ENCODE results near the gene POMT1.

Gene POMT1

DNA sequence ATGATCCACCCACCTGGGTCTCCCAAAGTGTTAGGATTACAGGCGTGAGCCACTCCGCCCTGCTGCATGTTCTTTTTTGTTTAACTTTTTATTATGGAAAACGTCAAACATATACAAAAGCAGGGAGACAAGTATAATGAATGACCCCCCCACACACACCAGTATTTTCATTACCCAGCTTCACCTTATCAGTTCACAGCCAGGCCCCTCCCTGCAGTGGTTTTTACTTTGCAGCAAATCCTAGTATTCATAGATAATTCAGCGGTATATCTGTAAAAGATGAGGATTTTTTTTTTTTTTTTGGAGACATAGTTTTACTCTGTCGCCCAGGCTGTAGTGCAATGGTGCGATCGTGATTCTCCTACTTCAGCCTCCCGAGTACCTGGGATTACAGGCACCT is 2.3 kb downstream of the POMT1 start:
- peaks cover 6% of the 10 kb centered on the region for H3K79me2 ChIP-seq (ENCODE audit: insufficient read depth, low read length)

DNA sequence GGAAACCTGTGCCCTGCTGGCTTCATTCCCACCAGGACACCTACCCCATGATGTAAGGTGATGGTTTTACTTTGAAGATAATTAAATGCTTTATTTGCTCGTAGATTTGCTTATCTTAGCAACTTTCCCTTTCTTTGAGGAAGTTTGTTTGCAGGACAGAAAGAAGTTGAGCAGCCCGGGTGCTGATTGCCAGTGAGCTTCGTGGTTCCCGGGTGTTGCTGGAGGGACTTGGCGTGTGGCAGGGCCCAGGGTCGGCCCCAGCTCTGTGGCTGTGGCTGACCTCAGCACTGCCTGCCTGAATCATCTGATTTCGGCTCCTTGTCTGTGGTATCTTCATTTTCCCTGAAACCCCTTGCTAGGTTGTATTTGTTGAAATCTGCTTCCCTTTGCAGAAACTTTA is 8.7 kb downstream of the POMT1 start:
- Histone ChIP-seq H3K9ac (ENCODE audit: low read length) (no peak overlapping the region), H3K36me3 (ENCODE audit: low read length) (peaks cover 6% of the 10 kb centered on the region), H3F3A (ENCODE audit: insufficient read depth) (0 out of 2 replicates have a peak, but pooled peaks cover 2% of the 10 kb centered on the region), H3K4me2 (ENCODE audit: low read depth, low read length, poor library complexity, severe bottlenecking) (no peak overlapping the region), H3K9me2 (replicated peaks; ENCODE audit: insufficient read depth, low read length) (no peaks in the 10 kb centered on the region), H3K79me2 (ENCODE audit: insufficient read depth, low read length) (no peaks in the 10 kb centered on the region), H3K4me3 (ENCODE audit: insufficient read depth, low read length, poor library complexity, severe bottlenecking) (no peak overlapping the region), H3K27me3 (ENCODE audit: low read length) (no peaks in the 10 kb centered on the region), H2AFZ (ENCODE audit: low read depth, low read length, severe bottlenecking) (no peak overlapping the region), H4K20me1 (ENCODE audit: low read depth, low read length) (no peaks in the 10 kb centered on the region), H3K9me3 (ENCODE audit: insufficient read depth, low read length) (no peaks in the 10 kb centered on the region), H3K27ac (ENCODE audit: low read depth, low read length) (no peak overlapping the region)
- no peak for TF ChIP-seq EZH2phosphoT487 (conservative IDR thresholded peaks at IDR 0.05; ENCODE audit: low read length)
- TF ChIP-seq, protein P1, sequence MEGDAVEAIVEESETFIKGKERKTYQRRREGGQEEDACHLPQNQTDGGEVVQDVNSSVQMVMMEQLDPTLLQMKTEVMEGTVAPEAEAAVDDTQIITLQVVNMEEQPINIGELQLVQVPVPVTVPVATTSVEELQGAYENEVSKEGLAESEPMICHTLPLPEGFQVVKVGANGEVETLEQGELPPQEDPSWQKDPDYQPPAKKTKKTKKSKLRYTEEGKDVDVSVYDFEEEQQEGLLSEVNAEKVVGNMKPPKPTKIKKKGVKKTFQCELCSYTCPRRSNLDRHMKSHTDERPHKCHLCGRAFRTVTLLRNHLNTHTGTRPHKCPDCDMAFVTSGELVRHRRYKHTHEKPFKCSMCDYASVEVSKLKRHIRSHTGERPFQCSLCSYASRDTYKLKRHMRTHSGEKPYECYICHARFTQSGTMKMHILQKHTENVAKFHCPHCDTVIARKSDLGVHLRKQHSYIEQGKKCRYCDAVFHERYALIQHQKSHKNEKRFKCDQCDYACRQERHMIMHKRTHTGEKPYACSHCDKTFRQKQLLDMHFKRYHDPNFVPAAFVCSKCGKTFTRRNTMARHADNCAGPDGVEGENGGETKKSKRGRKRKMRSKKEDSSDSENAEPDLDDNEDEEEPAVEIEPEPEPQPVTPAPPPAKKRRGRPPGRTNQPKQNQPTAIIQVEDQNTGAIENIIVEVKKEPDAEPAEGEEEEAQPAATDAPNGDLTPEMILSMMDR (IDR thresholded peaks at IDR 0.05; ENCODE audit: insufficient read depth, low read length, poor library complexity, severe bottlenecking): no peak

More for the DNA sequence above, 2.3 kb downstream of the POMT1 start:
- Histone ChIP-seq H3K27me3 (ENCODE audit: low read length) (no peaks in the 10 kb centered on the region), H3K27ac (ENCODE audit: low read depth, low read length) (no peak overlapping the region), H3K9ac (ENCODE audit: low read length) (no peak overlapping the region), H3F3A (ENCODE audit: insufficient read depth) (peaks cover 14% of the 10 kb centered on the region), H3K4me2 (ENCODE audit: low read depth, low read length, poor library complexity, severe bottlenecking) (no peak overlapping the region), H3K4me3 (ENCODE audit: insufficient read depth, low read length, poor library complexity, severe bottlenecking) (no peak overlapping the region), H3K9me3 (ENCODE audit: insufficient read depth, low read length) (no peaks in the 10 kb centered on the region), H3K36me3 (ENCODE audit: low read length) (no peaks in the 10 kb centered on the region), H2AFZ (ENCODE audit: low read depth, low read length, severe bottlenecking) (no peak overlapping the region), H4K20me1 (ENCODE audit: low read depth, low read length) (no peaks in the 10 kb centered on the region), H3K9me2 (replicated peaks; ENCODE audit: insufficient read depth, low read length) (no peaks in the 10 kb centered on the region)
- TF ChIP-seq, protein P1 (IDR thresholded peaks at IDR 0.05; ENCODE audit: insufficient read depth, low read length, poor library complexity, severe bottlenecking): no peak

DNA sequence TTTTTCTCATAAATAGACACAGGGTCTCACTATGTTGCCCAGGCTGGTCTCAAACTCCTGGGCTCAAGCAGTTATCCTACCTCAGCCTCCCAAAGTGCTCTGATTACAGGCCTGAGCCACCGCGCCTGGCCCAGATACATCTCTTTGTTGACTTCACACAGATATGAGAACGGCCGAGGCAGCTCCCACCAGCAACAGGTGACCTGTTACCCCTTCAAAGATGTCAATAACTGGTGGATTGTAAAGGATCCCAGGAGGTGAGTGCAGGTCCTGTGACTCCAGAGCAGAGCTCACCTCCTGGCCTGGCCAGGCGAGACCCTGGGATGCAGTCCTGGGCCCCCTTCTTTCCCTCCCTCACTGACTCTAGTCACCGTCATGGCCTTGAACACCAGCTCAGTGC is 9.2 kb downstream of the POMT1 start:
- H4K20me1 ChIP-seq (ENCODE audit: low read depth, low read length): no peaks in the 10 kb centered on the region
- H3K4me2 ChIP-seq (ENCODE audit: low read depth, low read length, poor library complexity, severe bottlenecking): no peak overlapping the region
- H3K27me3 ChIP-seq (ENCODE audit: low read length): no peaks in the 10 kb centered on the region
- H3K27ac ChIP-seq (ENCODE audit: low read depth, low read length): no peak overlapping the region
- no peak overlapping the region for H3K9ac ChIP-seq (ENCODE audit: low read length)
- no peaks in the 10 kb centered on the region for H3K9me2 ChIP-seq (replicated peaks; ENCODE audit: insufficient read depth, low read length)
- H3K79me2 ChIP-seq (ENCODE audit: insufficient read depth, low read length): no peaks in the 10 kb centered on the region
- TF ChIP-seq, protein P1 (IDR thresholded peaks at IDR 0.05; ENCODE audit: insufficient read depth, low read length, poor library complexity, severe bottlenecking): no peak
- TF ChIP-seq EZH2phosphoT487 (conservative IDR thresholded peaks at IDR 0.05; ENCODE audit: low read length): no peak
- H3F3A ChIP-seq (ENCODE audit: insufficient read depth): 0 out of 2 replicates have a peak, but pooled peaks cover 5% of the 10 kb centered on the region
- H3K36me3 ChIP-seq (ENCODE audit: low read length): peaks cover 6% of the 10 kb centered on the region
- H2AFZ ChIP-seq (ENCODE audit: low read depth, low read length, severe bottlenecking): no peak overlapping the region
- no peaks in the 10 kb centered on the region for H3K9me3 ChIP-seq (ENCODE audit: insufficient read depth, low read length)
- H3K4me3 ChIP-seq (ENCODE audit: insufficient read depth, low read length, poor library complexity, severe bottlenecking): no peak overlapping the region

Data from SU-DHL-6 (cell line).